ENCODE data around the gene IRF3. TPM values are rescaled to one million over a fixed set of nuclear protein-coding genes. Genes with fewer than 3 reads are reported as not detected.

The IRF3 gene
- total RNA-seq, 1 experiment from 2014 or later: 189 TPM

DNA sequence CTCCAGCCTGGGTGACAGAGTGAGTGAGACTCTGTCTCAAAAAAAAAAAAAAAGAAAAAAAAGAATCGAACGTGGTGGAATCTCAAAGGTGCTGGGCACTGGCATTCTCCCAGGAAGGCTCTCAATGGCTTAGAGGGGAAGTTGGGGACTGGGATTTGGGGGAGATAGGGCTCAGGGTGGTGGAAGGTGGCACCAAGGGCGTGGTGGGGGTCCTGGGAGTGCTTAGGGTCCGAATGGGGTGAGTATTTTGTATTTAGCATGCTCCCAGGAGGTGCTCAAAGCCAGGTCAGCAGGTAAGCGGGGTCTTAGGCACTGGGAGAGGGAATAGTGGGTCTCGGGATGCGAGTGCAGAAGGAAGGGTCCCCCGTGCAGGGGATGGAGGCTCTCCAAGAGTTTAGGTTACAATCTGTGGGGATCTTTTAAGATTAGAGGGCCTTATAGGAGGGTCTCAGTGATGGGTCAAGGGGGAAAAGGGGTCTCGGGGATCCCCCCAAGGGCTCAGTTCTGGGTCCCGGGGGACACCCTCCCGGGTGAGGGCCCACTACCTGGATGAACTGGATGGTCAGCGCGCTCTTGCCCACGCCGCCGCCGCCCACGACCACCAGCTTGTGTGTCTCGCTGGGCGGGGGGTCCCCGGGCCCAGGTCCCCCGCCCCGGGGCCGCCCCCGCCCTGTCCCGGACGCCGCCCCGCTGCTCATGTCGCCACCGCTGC, 26.1 kb downstream of the IRF3 start:
- Mint-ChIP-seq H3K27ac (ENCODE audit: unreplicated experiment) (peak overlapping the region; percentile 100), H3K36me3 (ENCODE audit: insufficient read depth, unreplicated experiment) (peaks cover 92% of the 10 kb centered on the region), H3K4me3 (ENCODE audit: low read depth, unreplicated experiment) (peak overlapping the region; percentile 95), H3K9me3 (ENCODE audit: low read depth, unreplicated experiment) (no peaks in the 10 kb centered on the region), H3K4me1 (ENCODE audit: low read depth, unreplicated experiment) (peaks cover 48% of the 10 kb centered on the region), H3K27me3 (ENCODE audit: unreplicated experiment) (no peaks in the 10 kb centered on the region)
- BruUV-seq (replicated peaks): no TSS peak
- intact Hi-C loops (cut with micrococcal nuclease; ENCODE audit: unreplicated experiment): loop anchor here (1.0 to 5.0 kb wide), 3 partner anchors 25 to 187 kb away; partner anchors contain the start of genes ALDH16A1, PIH1D1 and PRR12
- CTCF ChIA-PET: interaction anchor here (0.8 to 1.9 kb wide), 10 partner anchors 31 to 127 kb away, joined by 3 to 22 read pairs (median 4); partner anchors contain the start of genes AP2A1, PRMT1 and PRR12
- TF ChIP-seq, protein P1, sequence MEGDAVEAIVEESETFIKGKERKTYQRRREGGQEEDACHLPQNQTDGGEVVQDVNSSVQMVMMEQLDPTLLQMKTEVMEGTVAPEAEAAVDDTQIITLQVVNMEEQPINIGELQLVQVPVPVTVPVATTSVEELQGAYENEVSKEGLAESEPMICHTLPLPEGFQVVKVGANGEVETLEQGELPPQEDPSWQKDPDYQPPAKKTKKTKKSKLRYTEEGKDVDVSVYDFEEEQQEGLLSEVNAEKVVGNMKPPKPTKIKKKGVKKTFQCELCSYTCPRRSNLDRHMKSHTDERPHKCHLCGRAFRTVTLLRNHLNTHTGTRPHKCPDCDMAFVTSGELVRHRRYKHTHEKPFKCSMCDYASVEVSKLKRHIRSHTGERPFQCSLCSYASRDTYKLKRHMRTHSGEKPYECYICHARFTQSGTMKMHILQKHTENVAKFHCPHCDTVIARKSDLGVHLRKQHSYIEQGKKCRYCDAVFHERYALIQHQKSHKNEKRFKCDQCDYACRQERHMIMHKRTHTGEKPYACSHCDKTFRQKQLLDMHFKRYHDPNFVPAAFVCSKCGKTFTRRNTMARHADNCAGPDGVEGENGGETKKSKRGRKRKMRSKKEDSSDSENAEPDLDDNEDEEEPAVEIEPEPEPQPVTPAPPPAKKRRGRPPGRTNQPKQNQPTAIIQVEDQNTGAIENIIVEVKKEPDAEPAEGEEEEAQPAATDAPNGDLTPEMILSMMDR (IDR thresholded peaks at IDR 0.05; ENCODE audit: unreplicated experiment): no peak
- DNase-seq: no peak

- Mint-ChIP-seq H3K4me1 (ENCODE audit: low read depth, unreplicated experiment) (peaks cover 33% of the 10 kb centered on the region), H3K27ac (ENCODE audit: unreplicated experiment) (peak overlapping the region; percentile 100), H3K27me3 (ENCODE audit: unreplicated experiment) (no peaks in the 10 kb centered on the region), H3K4me3 (ENCODE audit: low read depth, unreplicated experiment) (peak overlapping the region; percentile 95), H3K36me3 (ENCODE audit: insufficient read depth, unreplicated experiment) (peaks cover 88% of the 10 kb centered on the region), H3K9me3 (ENCODE audit: low read depth, unreplicated experiment) (no peaks in the 10 kb centered on the region)
- BruUV-seq (replicated peaks): no TSS peak
- CTCF ChIA-PET: interaction anchor here (0.7 to 1.2 kb wide), 3 partner anchors 58 to 196 kb away, joined by 3 to 6 read pairs (median 4); partner anchors contain the start of gene NOSIP
- TF ChIP-seq, protein P1 (IDR thresholded peaks at IDR 0.05; ENCODE audit: unreplicated experiment): no peak
- DNase-seq: peak; percentile 91
- intact Hi-C loops (cut with micrococcal nuclease; ENCODE audit: unreplicated experiment): no loop called here
These were observed 27.6 kb downstream of the IRF3 start for GRCh38 chr19:49637821-49638738.

DNA sequence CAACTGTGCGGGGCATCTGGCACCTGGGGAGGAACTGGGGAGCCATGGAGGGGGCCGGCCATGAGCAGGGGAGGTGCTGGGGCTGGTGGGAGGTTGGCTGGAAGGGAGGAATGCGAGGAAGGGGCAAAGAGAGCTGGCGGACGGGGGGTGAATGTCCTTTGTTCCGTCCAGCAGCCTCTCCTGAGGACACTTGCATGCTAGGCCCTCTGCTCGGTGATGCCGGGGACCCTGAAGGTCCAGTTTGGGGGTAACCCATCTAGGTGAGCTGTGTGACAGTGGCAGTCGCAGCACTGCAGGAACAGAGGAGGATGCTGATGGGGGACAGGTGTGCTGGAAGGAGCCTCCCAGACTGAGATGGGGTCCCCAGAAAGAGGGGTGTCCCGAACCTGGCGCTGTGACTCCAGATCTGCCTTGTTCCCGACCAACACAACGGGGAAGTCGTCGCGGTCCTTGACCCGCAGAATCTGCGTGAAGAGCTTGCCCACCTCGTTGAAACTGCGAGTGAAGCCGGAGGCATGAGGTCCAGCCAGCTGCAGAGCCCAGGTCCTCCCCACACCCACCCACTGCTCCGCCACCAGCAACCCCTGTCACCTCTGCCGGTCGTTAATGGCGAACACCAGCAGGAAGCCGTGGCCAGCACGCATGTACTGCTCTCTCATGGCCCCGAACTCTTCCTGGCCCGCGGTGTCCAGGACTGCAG, 29.3 kb downstream of the IRF3 start:
- peak overlapping the region; percentile 77 for H3K27ac Mint-ChIP-seq (ENCODE audit: unreplicated experiment)
- DNase-seq: no peak
- intact Hi-C loops (cut with micrococcal nuclease; ENCODE audit: unreplicated experiment): no loop called here
- H3K36me3 Mint-ChIP-seq (ENCODE audit: insufficient read depth, unreplicated experiment): peaks cover 80% of the 10 kb centered on the region
- no TSS peak for BruUV-seq (replicated peaks)
- CTCF ChIA-PET: interaction anchor here (0.9 kb wide), 1 partner anchor 23 kb away, joined by 4 read pairs; no protein-coding TSS in a partner anchor
- no peak overlapping the region for H3K4me3 Mint-ChIP-seq (ENCODE audit: low read depth, unreplicated experiment)
- H3K4me1 Mint-ChIP-seq (ENCODE audit: low read depth, unreplicated experiment): peaks cover 25% of the 10 kb centered on the region
- H3K9me3 Mint-ChIP-seq (ENCODE audit: low read depth, unreplicated experiment): no peaks in the 10 kb centered on the region
- no peaks in the 10 kb centered on the region for H3K27me3 Mint-ChIP-seq (ENCODE audit: unreplicated experiment)
- TF ChIP-seq, protein P1 (IDR thresholded peaks at IDR 0.05; ENCODE audit: unreplicated experiment): no peak

Data from Calu3 (cell line).